HepG2 (cell line): Measurements from ENCODE around the gene ENTREP3. TPM values are rescaled to one million over a fixed set of nuclear protein-coding genes. Genes with fewer than 3 reads are reported as not detected.
A peak's percentile ranks its signal among the peaks of the same experiment; 100 is the strongest.

Experiments
- BCL6 ChIP-seq: IDR thresholded peaks from 2 replicates; pipeline ENCODE4 v1.6.1; 2016; ENCODE audit warnings: missing genetic modification reagents, missing compliant biosample characterization
- GABPA ChIP-seq, 2 experiments: IDR thresholded peaks; 2 replicates each; pipeline ENCODE4 v1.6.1; 2011 to 2016; ENCODE audit warnings: low read depth in 2 of 2, low read length in 1 of 2, missing biosample characterization in 1 of 2, missing genetic modification characterization in 1 of 2
- GATAD1 ChIP-seq: IDR thresholded peaks from 2 replicates; pipeline ENCODE4 v1.6.1; 2016; ENCODE audit warnings: missing genetic modification reagents, missing compliant biosample characterization
- HDAC2 ChIP-seq: sonication (generic); formaldehyde crosslinking; IDR thresholded peaks from 2 replicates; pipeline ENCODE4 v1.4.0; 2020; ENCODE audit warnings: missing genetic modification reagents
- HOXA5 ChIP-seq: sonication (generic); formaldehyde crosslinking; IDR thresholded peaks from 2 replicates; pipeline ENCODE4 v1.4.0; 2020; ENCODE audit warnings: missing genetic modification reagents
- ISL2 ChIP-seq: sonication (generic); formaldehyde crosslinking; IDR thresholded peaks from 2 replicates; pipeline ENCODE4 v1.5.0; 2020; ENCODE audit warnings: missing genetic modification reagents
- JUN ChIP-seq: sonication (generic); formaldehyde crosslinking; IDR thresholded peaks from 2 replicates; pipeline ENCODE4 v1.4.0; 2020; ENCODE audit warnings: mild to moderate bottlenecking, missing genetic modification reagents
- MXI1 ChIP-seq: IDR thresholded peaks from 3 replicates; pipeline ENCODE4 v1.6.1; 2012; ENCODE audit warnings: low read depth, low read length, inconsistent platforms, borderline replicate concordance
- PAF1 ChIP-seq: IDR thresholded peaks from 2 replicates; pipeline ENCODE4 v1.6.1; 2016; ENCODE audit warnings: missing genetic modification reagents, missing compliant biosample characterization
- PHF20 ChIP-seq: sonication (generic); formaldehyde crosslinking; IDR thresholded peaks from 2 replicates; pipeline ENCODE4 v1.5.0; 2020; ENCODE audit warnings: mild to moderate bottlenecking, missing genetic modification reagents
- PPARG ChIP-seq: conservative IDR thresholded peaks from 2 replicates; pipeline ENCODE4 v1.6.1; 2016; ENCODE audit warnings: missing biosample characterization, missing genetic modification reagents
- SPEN ChIP-seq: sonication (generic); formaldehyde crosslinking; IDR thresholded peaks from 2 replicates; pipeline ENCODE4 v1.5.1; 2020; ENCODE audit warnings: low read depth, mild to moderate bottlenecking, missing genetic modification reagents
- TARDBP ChIP-seq: sonication (generic); formaldehyde crosslinking; IDR thresholded peaks from 2 replicates; pipeline ENCODE4 v1.8.0; 2022; ENCODE audit warnings: mild to moderate bottlenecking, missing genetic modification reagents
- U2AF2 ChIP-seq: fragments of 200-400 bp; formaldehyde crosslinking; IDR thresholded peaks from 2 replicates; pipeline ENCODE4 v1.6.1; 2017; ENCODE audit warnings: low read depth, mild to moderate bottlenecking, low read length
- ZNF232 ChIP-seq: sonication (generic); formaldehyde crosslinking; IDR thresholded peaks from 2 replicates; pipeline ENCODE4 v1.4.0; 2020; ENCODE audit warnings: missing genetic modification reagents, borderline replicate concordance
- ZNF558 ChIP-seq: sonication (generic); formaldehyde crosslinking; IDR thresholded peaks from 2 replicates; pipeline ENCODE4 v1.9.0; 2022; ENCODE audit warnings: mild to moderate bottlenecking, missing genetic modification reagents, borderline replicate concordance
- ZNF878 ChIP-seq: sonication (generic); formaldehyde crosslinking; IDR thresholded peaks from 2 replicates; pipeline ENCODE4 v1.8.1; 2023; ENCODE audit warnings: mild to moderate bottlenecking, missing genetic modification reagents, moderate library complexity
- ZSCAN21 ChIP-seq: sonication (generic); formaldehyde crosslinking; IDR thresholded peaks from 2 replicates; pipeline ENCODE4 v1.8.0; 2022; ENCODE audit warnings: mild to moderate bottlenecking, missing genetic modification reagents, moderate library complexity, borderline replicate concordance
- polyA plus RNA-seq, 8 experiments: library from polyadenylated mRNA; depleted of rRNA in 3 of 8; stranded (reverse) in 7 of 8; unstranded in 1 of 8; fragments of >200 nt; fragmentation: Illumina TruSeq in 4 of 8; extraction: Trizol in 4 of 8; gene quantifications; 2 replicates each; pipeline versions ENCODE4 v1.2.1 to v1.2.3, GENCODE V29; 2011 to 2016; ENCODE audit warnings: low read depth in 4 of 8, missing spikeins in 1 of 8, mixed read lengths in 1 of 8; ENCODE audit not compliant: insufficient read depth in 1 of 8
- total RNA-seq, 5 experiments: library from RNA; depleted of rRNA; stranded (reverse); fragments of >200 nt; fragmentation: Illumina TruSeq; extraction: Trizol; gene quantifications; 2 replicates each; pipeline ENCODE4 v1.2.3, GENCODE V29; 2016; ENCODE audit warnings: low read depth in 1 of 5
- TF ChIP-seq, protein P1 (sequence below): conservative IDR thresholded peaks from 2 replicates; pipeline ENCODE4 v1.6.1; 2018; ENCODE audit warnings: missing genetic modification reagents
- TF ChIP-seq, protein P2 (sequence below): sonication (generic); formaldehyde crosslinking; conservative IDR thresholded peaks from 2 replicates; pipeline ENCODE4 v1.4.0; 2020; ENCODE audit warnings: mild to moderate bottlenecking, missing genetic modification reagents, moderate library complexity
- TF ChIP-seq, protein P3 (sequence below): sonication (generic); formaldehyde crosslinking; IDR thresholded peaks from 2 replicates; pipeline ENCODE4 v1.5.0; 2020; ENCODE audit warnings: mild to moderate bottlenecking, missing genetic modification reagents, borderline replicate concordance

ENTREP3 gene
- total and polyA plus RNA-seq, 2 of the 13 experiments (the other 11 are each of a cell fraction or from before 2014, with no cell fraction given), result 4.1 to 9.9 TPM

DNA sequence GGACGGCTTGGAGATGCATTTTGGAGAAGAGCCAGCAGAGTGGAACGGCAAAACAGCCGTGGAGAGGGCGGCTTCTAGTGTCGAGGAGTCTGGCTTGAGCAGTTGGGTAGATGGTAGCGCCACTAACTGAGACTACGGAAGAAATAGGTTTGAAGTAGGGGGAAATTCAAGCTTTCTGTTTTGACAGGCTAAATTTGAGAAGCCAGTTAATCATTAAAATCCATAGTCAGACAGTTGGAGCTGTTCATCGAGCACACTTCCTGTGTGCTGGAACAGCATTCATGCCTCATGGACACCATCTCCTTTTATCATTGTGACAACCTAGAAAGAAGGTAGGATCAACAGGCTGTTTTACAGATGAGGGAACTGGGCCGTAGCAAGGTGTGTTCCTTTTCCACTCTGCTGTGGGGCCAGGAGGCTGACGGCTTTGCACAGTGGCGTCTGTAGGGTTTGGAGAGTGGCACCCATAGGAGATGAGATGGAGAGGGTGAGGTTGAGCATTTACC is 49.3 kb upstream of the ENTREP3 start (continued):
- TF ChIP-seq ZNF558 (CRISPR knock-in tag) (no peak), MXI1 (peak; percentile 43; the same call in 1 of the 3 replicates), SPEN (CRISPR knock-in tag) (0 out of 2 replicates have a peak, but pooled peaks have one; percentile 32), JUN (CRISPR knock-in tag) (no peak), PAF1 (CRISPR knock-in tag) (no peak), ISL2 (CRISPR knock-in tag) (no peak), PHF20 (peak; percentile 40; the same call in 1 of the 2 replicates), PPARG (CRISPR knock-in tag) (0 out of 2 replicates have a peak, but pooled peaks have one; percentile 21), HDAC2 (CRISPR knock-in tag) (peak; percentile 30; the same call in 1 of the 2 replicates), GATAD1 (CRISPR knock-in tag) (0 out of 2 replicates have a peak, but pooled peaks have one; percentile 22), TARDBP (CRISPR knock-in tag) (peak; percentile 41; the same call in 1 of the 2 replicates), ZNF232 (0 out of 2 replicates have a peak, but pooled peaks have one; percentile 52), HOXA5 (peak; percentile 45; the same call in 1 of the 2 replicates), BCL6 (CRISPR knock-in tag) (0 out of 2 replicates have a peak, but pooled peaks have one; percentile 26), U2AF2 (no peak), ZSCAN21 (0 out of 2 replicates have a peak, but pooled peaks have one; percentile 23), GABPA (IDR thresholded peaks at IDR 0.05; ENCODE audit: low read depth, low read length) (no peak), GABPA (CRISPR knock-in tag; IDR thresholded peaks at IDR 0.05; ENCODE audit: low read depth) (peak; percentile 67), ZNF878 (CRISPR knock-in tag) (no peak; the same call in 1 of the 2 replicates)
- TF ChIP-seq, protein P1, sequence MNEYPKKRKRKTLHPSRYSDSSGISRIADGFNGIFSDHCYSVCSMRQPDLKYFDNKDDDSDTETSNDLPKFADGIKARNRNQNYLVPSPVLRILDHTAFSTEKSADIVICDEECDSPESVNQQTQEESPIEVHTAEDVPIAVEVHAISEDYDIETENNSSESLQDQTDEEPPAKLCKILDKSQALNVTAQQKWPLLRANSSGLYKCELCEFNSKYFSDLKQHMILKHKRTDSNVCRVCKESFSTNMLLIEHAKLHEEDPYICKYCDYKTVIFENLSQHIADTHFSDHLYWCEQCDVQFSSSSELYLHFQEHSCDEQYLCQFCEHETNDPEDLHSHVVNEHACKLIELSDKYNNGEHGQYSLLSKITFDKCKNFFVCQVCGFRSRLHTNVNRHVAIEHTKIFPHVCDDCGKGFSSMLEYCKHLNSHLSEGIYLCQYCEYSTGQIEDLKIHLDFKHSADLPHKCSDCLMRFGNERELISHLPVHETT (CRISPR knock-in tag), result no peak
- TF ChIP-seq, protein P2, sequence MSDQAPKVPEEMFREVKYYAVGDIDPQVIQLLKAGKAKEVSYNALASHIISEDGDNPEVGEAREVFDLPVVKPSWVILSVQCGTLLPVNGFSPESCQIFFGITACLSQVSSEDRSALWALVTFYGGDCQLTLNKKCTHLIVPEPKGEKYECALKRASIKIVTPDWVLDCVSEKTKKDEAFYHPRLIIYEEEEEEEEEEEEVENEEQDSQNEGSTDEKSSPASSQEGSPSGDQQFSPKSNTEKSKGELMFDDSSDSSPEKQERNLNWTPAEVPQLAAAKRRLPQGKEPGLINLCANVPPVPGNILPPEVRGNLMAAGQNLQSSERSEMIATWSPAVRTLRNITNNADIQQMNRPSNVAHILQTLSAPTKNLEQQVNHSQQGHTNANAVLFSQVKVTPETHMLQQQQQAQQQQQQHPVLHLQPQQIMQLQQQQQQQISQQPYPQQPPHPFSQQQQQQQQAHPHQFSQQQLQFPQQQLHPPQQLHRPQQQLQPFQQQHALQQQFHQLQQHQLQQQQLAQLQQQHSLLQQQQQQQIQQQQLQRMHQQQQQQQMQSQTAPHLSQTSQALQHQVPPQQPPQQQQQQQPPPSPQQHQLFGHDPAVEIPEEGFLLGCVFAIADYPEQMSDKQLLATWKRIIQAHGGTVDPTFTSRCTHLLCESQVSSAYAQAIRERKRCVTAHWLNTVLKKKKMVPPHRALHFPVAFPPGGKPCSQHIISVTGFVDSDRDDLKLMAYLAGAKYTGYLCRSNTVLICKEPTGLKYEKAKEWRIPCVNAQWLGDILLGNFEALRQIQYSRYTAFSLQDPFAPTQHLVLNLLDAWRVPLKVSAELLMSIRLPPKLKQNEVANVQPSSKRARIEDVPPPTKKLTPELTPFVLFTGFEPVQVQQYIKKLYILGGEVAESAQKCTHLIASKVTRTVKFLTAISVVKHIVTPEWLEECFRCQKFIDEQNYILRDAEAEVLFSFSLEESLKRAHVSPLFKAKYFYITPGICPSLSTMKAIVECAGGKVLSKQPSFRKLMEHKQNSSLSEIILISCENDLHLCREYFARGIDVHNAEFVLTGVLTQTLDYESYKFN, result peak; percentile 51; the same call in 1 of the 2 replicates
- TF ChIP-seq, protein P3, sequence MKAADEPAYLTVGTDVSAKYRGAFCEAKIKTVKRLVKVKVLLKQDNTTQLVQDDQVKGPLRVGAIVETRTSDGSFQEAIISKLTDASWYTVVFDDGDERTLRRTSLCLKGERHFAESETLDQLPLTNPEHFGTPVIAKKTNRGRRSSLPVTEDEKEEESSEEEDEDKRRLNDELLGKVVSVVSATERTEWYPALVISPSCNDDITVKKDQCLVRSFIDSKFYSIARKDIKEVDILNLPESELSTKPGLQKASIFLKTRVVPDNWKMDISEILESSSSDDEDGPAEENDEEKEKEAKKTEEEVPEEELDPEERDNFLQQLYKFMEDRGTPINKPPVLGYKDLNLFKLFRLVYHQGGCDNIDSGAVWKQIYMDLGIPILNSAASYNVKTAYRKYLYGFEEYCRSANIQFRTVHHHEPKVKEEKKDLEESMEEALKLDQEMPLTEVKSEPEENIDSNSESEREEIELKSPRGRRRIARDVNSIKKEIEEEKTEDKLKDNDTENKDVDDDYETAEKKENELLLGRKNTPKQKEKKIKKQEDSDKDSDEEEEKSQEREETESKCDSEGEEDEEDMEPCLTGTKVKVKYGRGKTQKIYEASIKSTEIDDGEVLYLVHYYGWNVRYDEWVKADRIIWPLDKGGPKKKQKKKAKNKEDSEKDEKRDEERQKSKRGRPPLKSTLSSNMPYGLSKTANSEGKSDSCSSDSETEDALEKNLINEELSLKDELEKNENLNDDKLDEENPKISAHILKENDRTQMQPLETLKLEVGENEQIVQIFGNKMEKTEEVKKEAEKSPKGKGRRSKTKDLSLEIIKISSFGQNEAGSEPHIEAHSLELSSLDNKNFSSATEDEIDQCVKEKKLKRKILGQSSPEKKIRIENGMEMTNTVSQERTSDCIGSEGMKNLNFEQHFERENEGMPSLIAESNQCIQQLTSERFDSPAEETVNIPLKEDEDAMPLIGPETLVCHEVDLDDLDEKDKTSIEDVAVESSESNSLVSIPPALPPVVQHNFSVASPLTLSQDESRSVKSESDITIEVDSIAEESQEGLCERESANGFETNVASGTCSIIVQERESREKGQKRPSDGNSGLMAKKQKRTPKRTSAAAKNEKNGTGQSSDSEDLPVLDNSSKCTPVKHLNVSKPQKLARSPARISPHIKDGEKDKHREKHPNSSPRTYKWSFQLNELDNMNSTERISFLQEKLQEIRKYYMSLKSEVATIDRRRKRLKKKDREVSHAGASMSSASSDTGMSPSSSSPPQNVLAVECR (CRISPR knock-in tag), result peak; percentile 65; the same call in 1 of the 2 replicates
